ENCODE data around the gene IL23A. TPM values are rescaled to one million over a fixed set of nuclear protein-coding genes. Genes with fewer than 3 reads are reported as not detected.

Gene IL23A
- total and polyA plus RNA-seq, 2 experiments from 2014 or later, result 2.5 to 8.0 TPM

DNA sequence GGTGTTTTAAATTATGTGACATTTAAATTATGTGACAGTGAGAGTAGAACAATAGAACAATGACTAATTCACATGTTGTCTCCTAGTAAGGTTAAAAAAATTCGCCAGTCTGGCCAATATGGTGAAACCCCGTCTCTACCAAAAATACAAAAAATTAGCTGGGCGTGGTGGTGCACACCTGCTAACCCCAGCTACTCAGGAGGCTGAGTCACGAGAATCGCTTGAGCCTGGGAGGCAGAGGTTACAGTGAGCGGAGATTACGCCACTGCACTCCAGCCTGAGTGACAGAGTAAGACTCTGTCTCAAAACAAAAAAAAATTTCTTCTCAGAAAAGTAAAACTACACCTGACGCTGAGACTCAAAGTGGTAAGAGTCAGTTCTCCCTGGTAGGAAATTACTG is 41.3 kb upstream of the IL23A start (continued):
- TF ChIP-seq, protein P1, sequence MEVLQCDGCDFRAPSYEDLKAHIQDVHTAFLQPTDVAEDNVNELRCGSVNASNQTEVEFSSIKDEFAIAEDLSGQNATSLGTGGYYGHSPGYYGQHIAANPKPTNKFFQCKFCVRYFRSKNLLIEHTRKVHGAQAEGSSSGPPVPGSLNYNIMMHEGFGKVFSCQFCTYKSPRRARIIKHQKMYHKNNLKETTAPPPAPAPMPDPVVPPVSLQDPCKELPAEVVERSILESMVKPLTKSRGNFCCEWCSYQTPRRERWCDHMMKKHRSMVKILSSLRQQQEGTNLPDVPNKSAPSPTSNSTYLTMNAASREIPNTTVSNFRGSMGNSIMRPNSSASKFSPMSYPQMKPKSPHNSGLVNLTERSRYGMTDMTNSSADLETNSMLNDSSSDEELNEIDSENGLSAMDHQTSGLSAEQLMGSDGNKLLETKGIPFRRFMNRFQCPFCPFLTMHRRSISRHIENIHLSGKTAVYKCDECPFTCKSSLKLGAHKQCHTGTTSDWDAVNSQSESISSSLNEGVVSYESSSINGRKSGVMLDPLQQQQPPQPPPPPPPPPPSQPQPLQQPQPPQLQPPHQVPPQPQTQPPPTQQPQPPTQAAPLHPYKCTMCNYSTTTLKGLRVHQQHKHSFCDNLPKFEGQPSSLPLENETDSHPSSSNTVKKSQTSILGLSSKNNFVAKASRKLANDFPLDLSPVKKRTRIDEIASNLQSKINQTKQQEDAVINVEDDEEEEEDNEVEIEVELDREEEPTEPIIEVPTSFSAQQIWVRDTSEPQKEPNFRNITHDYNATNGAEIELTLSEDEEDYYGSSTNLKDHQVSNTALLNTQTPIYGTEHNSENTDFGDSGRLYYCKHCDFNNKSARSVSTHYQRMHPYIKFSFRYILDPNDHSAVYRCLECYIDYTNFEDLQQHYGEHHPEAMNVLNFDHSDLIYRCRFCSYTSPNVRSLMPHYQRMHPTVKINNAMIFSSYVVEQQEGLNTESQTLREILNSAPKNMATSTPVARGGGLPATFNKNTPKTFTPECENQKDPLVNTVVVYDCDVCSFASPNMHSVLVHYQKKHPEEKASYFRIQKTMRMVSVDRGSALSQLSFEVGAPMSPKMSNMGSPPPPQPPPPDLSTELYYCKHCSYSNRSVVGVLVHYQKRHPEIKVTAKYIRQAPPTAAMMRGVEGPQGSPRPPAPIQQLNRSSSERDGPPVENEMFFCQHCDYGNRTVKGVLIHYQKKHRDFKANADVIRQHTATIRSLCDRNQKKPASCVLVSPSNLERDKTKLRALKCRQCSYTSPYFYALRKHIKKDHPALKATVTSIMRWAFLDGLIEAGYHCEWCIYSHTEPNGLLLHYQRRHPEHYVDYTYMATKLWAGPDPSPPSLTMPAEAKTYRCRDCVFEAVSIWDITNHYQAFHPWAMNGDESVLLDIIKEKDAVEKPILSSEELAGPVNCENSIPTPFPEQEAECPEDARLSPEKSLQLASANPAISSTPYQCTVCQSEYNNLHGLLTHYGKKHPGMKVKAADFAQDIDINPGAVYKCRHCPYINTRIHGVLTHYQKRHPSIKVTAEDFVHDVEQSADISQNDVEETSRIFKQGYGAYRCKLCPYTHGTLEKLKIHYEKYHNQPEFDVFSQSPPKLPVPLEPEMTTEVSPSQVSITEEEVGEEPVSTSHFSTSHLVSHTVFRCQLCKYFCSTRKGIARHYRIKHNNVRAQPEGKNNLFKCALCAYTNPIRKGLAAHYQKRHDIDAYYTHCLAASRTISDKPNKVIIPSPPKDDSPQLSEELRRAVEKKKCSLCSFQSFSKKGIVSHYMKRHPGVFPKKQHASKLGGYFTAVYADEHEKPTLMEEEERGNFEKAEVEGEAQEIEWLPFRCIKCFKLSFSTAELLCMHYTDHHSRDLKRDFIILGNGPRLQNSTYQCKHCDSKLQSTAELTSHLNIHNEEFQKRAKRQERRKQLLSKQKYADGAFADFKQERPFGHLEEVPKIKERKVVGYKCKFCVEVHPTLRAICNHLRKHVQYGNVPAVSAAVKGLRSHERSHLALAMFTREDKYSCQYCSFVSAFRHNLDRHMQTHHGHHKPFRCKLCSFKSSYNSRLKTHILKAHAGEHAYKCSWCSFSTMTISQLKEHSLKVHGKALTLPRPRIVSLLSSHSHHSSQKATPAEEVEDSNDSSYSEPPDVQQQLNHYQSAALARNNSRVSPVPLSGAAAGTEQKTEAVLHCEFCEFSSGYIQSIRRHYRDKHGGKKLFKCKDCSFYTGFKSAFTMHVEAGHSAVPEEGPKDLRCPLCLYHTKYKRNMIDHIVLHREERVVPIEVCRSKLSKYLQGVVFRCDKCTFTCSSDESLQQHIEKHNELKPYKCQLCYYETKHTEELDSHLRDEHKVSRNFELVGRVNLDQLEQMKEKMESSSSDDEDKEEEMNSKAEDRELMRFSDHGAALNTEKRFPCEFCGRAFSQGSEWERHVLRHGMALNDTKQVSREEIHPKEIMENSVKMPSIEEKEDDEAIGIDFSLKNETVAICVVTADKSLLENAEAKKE (CRISPR knock-in tag; IDR thresholded peaks at IDR 0.05), result no peak

- peak overlapping the region; percentile 99 for H3K4me3 ChIP-seq
- Mint-ChIP-seq H3K27ac (no peak overlapping the region), H3K4me3 (peak overlapping the region; percentile 99), H3K27me3 (ENCODE audit: insufficient read depth, low read depth, poor library complexity) (peaks cover 11% of the 10 kb centered on the region), H3K9me3 (no peaks in the 10 kb centered on the region; the same call in 2 of the 3 replicates), H3K36me3 (ENCODE audit: low read depth) (peaks cover 32% of the 10 kb centered on the region; the same call in 2 of the 3 replicates), H3K4me1 (peaks cover 19% of the 10 kb centered on the region)
- H3F3A ChIP-seq (replicated peaks; ENCODE audit: low read depth), result peaks cover 20% of the 10 kb centered on the region
- DNase-seq (ENCODE audit: low spot score), result no peak
- H3K27ac ChIP-seq (ENCODE audit: low read depth), result no peak overlapping the region
- ATAC-seq, result no peak
- H3K4me1 ChIP-seq (ENCODE audit: insufficient read depth), result peaks cover 18% of the 10 kb centered on the region
- H4K20me1 ChIP-seq (replicated peaks; ENCODE audit: insufficient read depth), result peaks cover 20% of the 10 kb centered on the region
- peaks cover 60% of the 10 kb centered on the region for H3K79me2 ChIP-seq (replicated peaks; ENCODE audit: insufficient read depth)
- peaks cover 14% of the 10 kb centered on the region; the same call in 1 of the 2 replicates for H3K36me3 ChIP-seq (ENCODE audit: insufficient read depth)
- peak overlapping the region; percentile 98 for H3K4me2 ChIP-seq
- H3K9me2 ChIP-seq (ENCODE audit: insufficient read depth), result no peaks in the 10 kb centered on the region
- no peaks in the 10 kb centered on the region for H3K27me3 ChIP-seq (ENCODE audit: insufficient read depth)
- no peak overlapping the region for H2AFZ ChIP-seq
- TF ChIP-seq EZH2phosphoT487 (IDR thresholded peaks at IDR 0.05; ENCODE audit: unreplicated experiment) (no peak), JUNB (IDR thresholded peaks at IDR 0.05; ENCODE audit: unreplicated experiment) (no peak), POLR2AphosphoS5 (IDR thresholded peaks at IDR 0.05; ENCODE audit: low read depth) (no peak), REST (IDR thresholded peaks at IDR 0.05; ENCODE audit: unreplicated experiment) (no peak), EZH2 (IDR thresholded peaks at IDR 0.05; ENCODE audit: low read depth, unreplicated experiment) (no peak)
- TF ChIP-seq, protein P1 (CRISPR knock-in tag; IDR thresholded peaks at IDR 0.05), result no peak
These were observed 39.9 kb upstream of the IL23A start for GRCh38 chr12:56298828-56299227.
